Measurements from ENCODE around the gene DICER1.

The DICER1 gene

GRCh38 chr14:95091581-95091980, 65.7 kb downstream of the DICER1 start:
- in situ Hi-C loops (cut with MboI; ENCODE audit: low sequenced_read_pairs), result no loop called here

GRCh38 chr14:95088665-95089064, 68.7 kb downstream of the DICER1 start:
- in situ Hi-C loops (cut with MboI; ENCODE audit: low sequenced_read_pairs), result no loop called here

- in situ Hi-C loops (cut with MboI; ENCODE audit: low sequenced_read_pairs), result no loop called here
These were observed 69.7 kb downstream of the DICER1 start for GRCh38 chr14:95087619-95088018.

GRCh38 chr14:95085321-95085720, 72.0 kb downstream of the DICER1 start:
- in situ Hi-C loops (cut with MboI; ENCODE audit: low sequenced_read_pairs), result no loop called here

GRCh38 chr14:95078867-95079266, 78.5 kb downstream of the DICER1 start:
- in situ Hi-C loops (cut with MboI; ENCODE audit: low sequenced_read_pairs), result no loop called here

- in situ Hi-C loops (cut with MboI; ENCODE audit: low sequenced_read_pairs), result no loop called here
These were observed 80.0 kb downstream of the DICER1 start for GRCh38 chr14:95077345-95077744.

- in situ Hi-C loops (cut with MboI; ENCODE audit: low sequenced_read_pairs), result no loop called here
These were observed 81.5 kb downstream of the DICER1 start for GRCh38 chr14:95075789-95076188.

GRCh38 chr14:95073947-95074346, 83.4 kb downstream of the DICER1 start:
- in situ Hi-C loops (cut with MboI; ENCODE audit: low sequenced_read_pairs), result no loop called here

GRCh38 chr14:95072310-95072905, 84.9 kb downstream of the DICER1 start:
- in situ Hi-C loops (cut with MboI; ENCODE audit: low sequenced_read_pairs), result no loop called here

GRCh38 chr14:95071649-95072280, 85.6 kb downstream of the DICER1 start:
- in situ Hi-C loops (cut with MboI; ENCODE audit: low sequenced_read_pairs), result no loop called here

- in situ Hi-C loops (cut with MboI; ENCODE audit: low sequenced_read_pairs), result no loop called here
These were observed 86.4 kb downstream of the DICER1 start for GRCh38 chr14:95070748-95071435.

GRCh38 chr14:95069547-95069946, 87.8 kb downstream of the DICER1 start:
- in situ Hi-C loops (cut with MboI; ENCODE audit: low sequenced_read_pairs), result no loop called here

- in situ Hi-C loops (cut with MboI; ENCODE audit: low sequenced_read_pairs), result no loop called here
These were observed 88.3 kb downstream of the DICER1 start for GRCh38 chr14:95069018-95069417.

- in situ Hi-C loops (cut with MboI; ENCODE audit: low sequenced_read_pairs), result no loop called here
These were observed 88.8 kb downstream of the DICER1 start for GRCh38 chr14:95068521-95068920.

- in situ Hi-C loops (cut with MboI; ENCODE audit: low sequenced_read_pairs), result no loop called here
These were observed 89.2 kb downstream of the DICER1 start for GRCh38 chr14:95068080-95068479.

- in situ Hi-C loops (cut with MboI; ENCODE audit: low sequenced_read_pairs), result no loop called here
These were observed 89.8 kb downstream of the DICER1 start for GRCh38 chr14:95067526-95067925.

- in situ Hi-C loops (cut with MboI; ENCODE audit: low sequenced_read_pairs), result no loop called here
These were observed 90.8 kb downstream of the DICER1 start for GRCh38 chr14:95066427-95066986.

- in situ Hi-C loops (cut with MboI; ENCODE audit: low sequenced_read_pairs), result no loop called here
These were observed 91.9 kb downstream of the DICER1 start for GRCh38 chr14:95065411-95065810.

GRCh38 chr14:95064734-95065133, 92.6 kb downstream of the DICER1 start:
- in situ Hi-C loops (cut with MboI; ENCODE audit: low sequenced_read_pairs), result no loop called here

- in situ Hi-C loops (cut with MboI; ENCODE audit: low sequenced_read_pairs), result no loop called here
These were observed 93.1 kb downstream of the DICER1 start for GRCh38 chr14:95064256-95064655.

GRCh38 chr14:95063391-95063790, 93.9 kb downstream of the DICER1 start:
- in situ Hi-C loops (cut with MboI; ENCODE audit: low sequenced_read_pairs), result no loop called here

- in situ Hi-C loops (cut with MboI; ENCODE audit: low sequenced_read_pairs), result no loop called here
These were observed 94.4 kb downstream of the DICER1 start for GRCh38 chr14:95062946-95063345.
